Type B pancreatic cell (in vitro differentiated cells): ENCODE data around the gene CIRBP. TPM values are rescaled to one million over a fixed set of nuclear protein-coding genes. Genes with fewer than 3 reads are reported as not detected.

Source experiments
- DNase-seq: peaks from one replicate; pipeline ENCODE4 v3.0.0; 2021; ENCODE audit warnings: mixed read lengths; ENCODE audit not compliant: unreplicated experiment; ENCODE audit errors: extremely low spot score
- H3K27ac Mint-ChIP-seq: 2 replicates; pipeline ENCODE4 v1.8.0; 2021; ENCODE audit warnings: mild to moderate bottlenecking, mixed read lengths
- H3K27me3 Mint-ChIP-seq: 2 replicates; pipeline ENCODE4 v1.8.0; 2021; ENCODE audit warnings: mixed read lengths
- H3K36me3 Mint-ChIP-seq: 2 replicates; pipeline ENCODE4 v1.8.0; 2021; ENCODE audit warnings: mixed read lengths
- H3K4me1 Mint-ChIP-seq: one replicate; pipeline ENCODE4 v1.8.0; 2021; ENCODE audit warnings: mixed read lengths; ENCODE audit not compliant: unreplicated experiment
- H3K4me3 Mint-ChIP-seq: 2 replicates; pipeline ENCODE4 v1.8.0; 2021; ENCODE audit warnings: mild to moderate bottlenecking, mixed read lengths
- H3K9me3 Mint-ChIP-seq: 2 replicates; pipeline ENCODE4 v1.8.0; 2021; ENCODE audit warnings: mixed read lengths
- CTCF ChIP-seq: fragments of 200-600 bp; sonication (generic); conservative IDR thresholded peaks from 2 replicates; pipeline ENCODE4 v1.5.0; 2021; ENCODE audit warnings: antibody characterized with exemption, mild to moderate bottlenecking
- total RNA-seq: library from RNA; stranded (reverse); gene quantifications from 2 replicates; pipeline ENCODE4 v1.2.1, GENCODE V29; 2021; ENCODE audit warnings: low replicate concordance

Gene CIRBP
- total RNA-seq, 1 donor from 2014 or later, result 421 TPM

GRCh38 chr19:1290703-1291651, 21.8 kb downstream of the CIRBP start:
- H3K27ac Mint-ChIP-seq, result no peak overlapping the region
- no peak for TF ChIP-seq CTCF
- no peaks in the 10 kb centered on the region for H3K36me3 Mint-ChIP-seq
- no peaks in the 10 kb centered on the region for H3K4me1 Mint-ChIP-seq
- H3K9me3 Mint-ChIP-seq, result no peaks in the 10 kb centered on the region
- no peak overlapping the region for H3K4me3 Mint-ChIP-seq
- DNase-seq, result no peak
- H3K27me3 Mint-ChIP-seq, result no peaks in the 10 kb centered on the region

GRCh38 chr19:1291761-1292418, 22.8 kb downstream of the CIRBP start:
- Mint-ChIP-seq H3K36me3 (no peaks in the 10 kb centered on the region), H3K27ac (no peak overlapping the region), H3K4me3 (no peak overlapping the region), H3K9me3 (no peaks in the 10 kb centered on the region), H3K27me3 (no peaks in the 10 kb centered on the region), H3K4me1 (no peaks in the 10 kb centered on the region)
- TF ChIP-seq CTCF, result no peak
- DNase-seq, result no peak

GRCh38 chr19:1292419-1293151, 23.5 kb downstream of the CIRBP start:
- no peaks in the 10 kb centered on the region for H3K27me3 Mint-ChIP-seq
- H3K4me1 Mint-ChIP-seq, result peaks cover 3% of the 10 kb centered on the region
- H3K27ac Mint-ChIP-seq, result no peak overlapping the region
- no peak for DNase-seq
- no peak overlapping the region for H3K4me3 Mint-ChIP-seq
- no peak for TF ChIP-seq CTCF
- no peaks in the 10 kb centered on the region for H3K36me3 Mint-ChIP-seq
- H3K9me3 Mint-ChIP-seq, result no peaks in the 10 kb centered on the region

- TF ChIP-seq CTCF, result no peak
- Mint-ChIP-seq H3K9me3 (no peaks in the 10 kb centered on the region), H3K4me1 (peaks cover 3% of the 10 kb centered on the region), H3K27ac (no peak overlapping the region), H3K27me3 (no peaks in the 10 kb centered on the region), H3K4me3 (no peak overlapping the region), H3K36me3 (no peaks in the 10 kb centered on the region)
- no peak for DNase-seq
Measured at GRCh38 chr19:1293782-1294604, 24.9 kb downstream of the CIRBP start.

- H3K27ac Mint-ChIP-seq, result no peak overlapping the region
- no peak for DNase-seq
- peaks cover 3% of the 10 kb centered on the region for H3K4me1 Mint-ChIP-seq
- no peak overlapping the region for H3K4me3 Mint-ChIP-seq
- no peaks in the 10 kb centered on the region for H3K9me3 Mint-ChIP-seq
- TF ChIP-seq CTCF, result no peak
- no peaks in the 10 kb centered on the region for H3K27me3 Mint-ChIP-seq
- no peaks in the 10 kb centered on the region for H3K36me3 Mint-ChIP-seq
Measured at GRCh38 chr19:1294688-1295087, 25.6 kb downstream of the CIRBP start.
